GM19238 (cell line): ENCODE measurements around the gene CEP192.
A peak's percentile ranks its signal among the peaks of the same experiment; 100 is the strongest.
"Not testable (repeated sequence)": the region's sequence is repeated elsewhere in the genome, so short reads cannot be mapped to it uniquely, and the experiment has no call there.

Source experiments
- DNase-seq: peaks from one replicate; pipeline ENCODE4 v3.0.0; 2011; ENCODE audit warnings: low spot score; ENCODE audit not compliant: insufficient read length

The CEP192 gene

GRCh38 chr18:12990967-12991820, at the start of gene CEP192:
CEP192 (plus strand) TSS chr18:12991362; CDS start chr18:12999425, 8,063 bp downstream.
- DNase-seq: peak; percentile 81

GRCh38 chr18:12943215-12943614, 47.9 kb upstream of the CEP192 start:
- no peak for DNase-seq

GRCh38 chr18:12944709-12945108, 46.5 kb upstream of the CEP192 start:
- no peak for DNase-seq

- no peak for DNase-seq
These were observed 44.4 kb upstream of the CEP192 start for GRCh38 chr18:12946549-12947284.

GRCh38 chr18:12947285-12948049, 43.7 kb upstream of the CEP192 start, which contains the start of gene SEH1L:
SEH1L (plus strand) TSS chr18:12948011; CDS start chr18:12948122, 111 bp downstream.
- peak; percentile 95 for DNase-seq

- DNase-seq: peak; percentile 76
These were observed 42.9 kb upstream of the CEP192 start for GRCh38 chr18:12948050-12948804.

GRCh38 chr18:12958478-12958877, 32.7 kb upstream of the CEP192 start:
- DNase-seq: no peak

- DNase-seq: no peak
These were observed 30.8 kb upstream of the CEP192 start for GRCh38 chr18:12960395-12960794.

GRCh38 chr18:12960853-12961397, 30.2 kb upstream of the CEP192 start:
- no peak for DNase-seq

- DNase-seq: no peak
These were observed 28.1 kb upstream of the CEP192 start for GRCh38 chr18:12963069-12963468.

GRCh38 chr18:12968115-12968514, 23.0 kb upstream of the CEP192 start:
- DNase-seq: no peak

- DNase-seq: no peak
These were observed 22.5 kb upstream of the CEP192 start for GRCh38 chr18:12968619-12969018.

GRCh38 chr18:12973562-12974213, 17.5 kb upstream of the CEP192 start:
- DNase-seq: no peak

GRCh38 chr18:12975488-12975887, 15.7 kb upstream of the CEP192 start:
- DNase-seq: no peak

- no peak for DNase-seq
These were observed 14.9 kb upstream of the CEP192 start for GRCh38 chr18:12976305-12976704.

GRCh38 chr18:12980065-12980464, 11.1 kb upstream of the CEP192 start:
- not testable (repeated sequence) for DNase-seq

GRCh38 chr18:12989397-12990122, 1.6 kb upstream of the CEP192 start:
- no peak for DNase-seq

GRCh38 chr18:12990123-12990475, 1.1 kb upstream of the CEP192 start:
- DNase-seq: no peak

- DNase-seq: no peak
These were observed 558 bp upstream of the CEP192 start for GRCh38 chr18:12990641-12990966.

GRCh38 chr18:12991821-12992179, 638 bp downstream of the CEP192 start:
- no peak for DNase-seq
